BLaER1 (cell line): ENCODE data around the gene RRAS2.

ENCODE experiments used
- H3K27ac ChIP-seq: shearing (Covaris generic); formaldehyde crosslinking; 2 replicates; pipeline ENCODE4 v1.8.1; 2022
- H3K27me3 ChIP-seq: shearing (Covaris generic); formaldehyde crosslinking; 2 replicates; pipeline ENCODE4 v1.8.1; 2022
- H3K36me3 ChIP-seq: shearing (Covaris generic); formaldehyde crosslinking; 2 replicates; pipeline ENCODE4 v1.8.1; 2022
- H3K4me1 ChIP-seq: shearing (Covaris generic); formaldehyde crosslinking; 2 replicates; pipeline ENCODE4 v1.8.1; 2022
- H3K4me2 ChIP-seq: shearing (Covaris generic); formaldehyde crosslinking; 2 replicates; pipeline ENCODE4 v1.8.1; 2022
- H3K4me3 ChIP-seq: shearing (Covaris generic); formaldehyde crosslinking; 2 replicates; pipeline ENCODE4 v1.8.1; 2022
- H3K9ac ChIP-seq: shearing (Covaris generic); formaldehyde crosslinking; 2 replicates; pipeline ENCODE4 v1.8.1; 2022
- H3K9me3 ChIP-seq: shearing (Covaris generic); formaldehyde crosslinking; 2 replicates; pipeline ENCODE4 v1.8.1; 2022
- H4K20me1 ChIP-seq: shearing (Covaris generic); formaldehyde crosslinking; 2 replicates; pipeline ENCODE4 v1.8.1; 2022
- Cebpa-rat ChIP-seq: shearing (Covaris generic); IDR thresholded peaks from 2 replicates; pipeline ENCODE4 v1.8.1; 2022

The RRAS2 gene

DNA sequence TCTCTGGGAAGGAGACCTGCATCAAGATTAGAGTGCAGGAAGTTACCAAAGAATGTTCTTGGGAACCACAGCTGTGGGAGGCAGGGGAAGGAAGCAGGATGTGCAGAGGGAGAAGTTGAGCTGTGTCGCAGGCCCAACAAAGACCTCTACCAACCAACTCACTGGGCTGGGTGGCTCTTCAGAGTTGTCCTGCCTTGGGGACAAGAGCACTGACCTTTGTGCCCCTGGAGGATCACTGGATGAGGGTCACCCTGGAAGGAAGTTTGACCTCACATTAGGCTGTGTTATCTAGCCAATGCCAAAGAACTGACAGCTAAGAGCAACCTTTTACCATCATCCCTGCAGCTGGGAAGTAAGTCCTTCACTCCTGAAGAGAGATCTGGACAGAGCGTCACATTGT is 130.6 kb downstream of the RRAS2 start:
- Histone ChIP-seq H3K27ac (no peak overlapping the region), H3K4me2 (no peak overlapping the region), H3K27me3 (no peaks in the 10 kb centered on the region), H3K36me3 (no peaks in the 10 kb centered on the region), H4K20me1 (no peaks in the 10 kb centered on the region), H3K4me3 (no peak overlapping the region), H3K9ac (no peak overlapping the region), H3K4me1 (peaks cover 4% of the 10 kb centered on the region; the same call in 1 of the 2 replicates), H3K9me3 (peaks cover 5% of the 10 kb centered on the region; the same call in 1 of the 2 replicates)
- TF ChIP-seq Cebpa-rat = no peak
